Measurements from ENCODE around the gene ATP4B.

GRCh38 chr13:113646921-113647340 lies 11.1 kb downstream of the ATP4B start:
- no peak for TF ChIP-seq CTCF (IDR thresholded peaks at IDR 0.05; ENCODE audit: extremely low read depth in 1 of 2, insufficient read depth in 1 of 2, low read depth in 1 of 2, low read length in 2 of 2)
- TF ChIP-seq MYC (IDR thresholded peaks at IDR 0.05; ENCODE audit: low read depth, low read length) = no peak
- no peak for TF ChIP-seq POLR2AphosphoS5 (IDR thresholded peaks at IDR 0.05; ENCODE audit: insufficient read depth, low read depth, low read length)

Measured in endothelial cell of umbilical vein (primary cell).